Right lobe of liver (tissue), 6 donors: ENCODE measurements around the gene ZNF593OS. TPM values are rescaled to one million over a fixed set of nuclear protein-coding genes. Genes with fewer than 3 reads are reported as not detected.
A peak's percentile ranks its signal among the peaks of the same experiment; 100 is the strongest.

ENCODE experiments used
- ATAC-seq, 4 donors: fragments of 200-7000 bp; cut with Tn5 transposase; one replicate each; pipeline ENCODE4 v1.9.1; 2020; ENCODE audit warnings: mild to moderate bottlenecking in 4 of 4, moderate library complexity in 4 of 4
- DNase-seq, 3 donors: peaks; one replicate each; pipeline ENCODE4 v3.0.0-alpha.2; 2020
- H3K27ac ChIP-seq, 3 donors: fragments of 200-600 bp; one replicate each; pipeline ENCODE4 v1.8.0; 2022
- H3K27me3 ChIP-seq, 2 donors: fragments of 200-600 bp; one replicate each; pipeline ENCODE4 v1.8.0; 2022
- H3K36me3 ChIP-seq, 4 donors: fragments of 200-600 bp; sonication (generic) in 1 of 4; one replicate each; pipeline versions ENCODE4 v1.5.1 to v1.8.0; 2017 to 2022; ENCODE audit warnings: control low read depth in 1 of 4
- H3K4me1 ChIP-seq, 4 donors: fragments of 200-600 bp; sonication (generic) in 1 of 4; one replicate each; pipeline versions ENCODE4 v1.5.1 to v1.8.0; 2017 to 2022; ENCODE audit warnings: control low read depth in 1 of 4
- H3K4me3 ChIP-seq, 3 donors: fragments of 200-600 bp; one replicate each; pipeline ENCODE4 v1.8.0; 2022
- H3K9me3 ChIP-seq, 4 donors: fragments of 200-600 bp; sonication (generic) in 1 of 4; one replicate each; pipeline versions ENCODE4 v1.5.1 to v1.8.0; 2017 to 2022; ENCODE audit warnings: control low read depth in 1 of 4
- POLR2A ChIP-seq: fragments of 450-650 bp; IDR thresholded peaks from one replicate; pipeline ENCODE4 v1.6.1; 2017; ENCODE audit warnings: antibody characterized with exemption, mild to moderate bottlenecking
- WGBS: methylation state at CpG from one replicate; pipeline ENCODE4 v1.1.6; 2018; ENCODE audit warnings: low coverage, low lambda C conversion rate; ENCODE audit not compliant: insufficient coverage; ENCODE audit errors: missing lambda C conversion rate; 5-methylcytosine and 5-hydroxymethylcytosine counted together
- intact Hi-C, 2 donors: fragments of 100-400 bp; cut with DNase I; formaldehyde crosslinking; loops; one replicate each; pipeline versions ENCODE4 v1.11.2 to v1.14.1; 2022
- total RNA-seq, 6 experiments: library from RNA; depleted of rRNA in 2 of 6; stranded (reverse); fragments of >200 nt in 2 of 6; fragmentation: NEBNext Ultra II Directional in 3 of 6; extraction: Animal tissue kit (Norgen Biotek cat#: 25700) in 3 of 6; gene quantifications; one replicate each; pipeline versions ENCODE4 v1.1.0 to v1.2.4, GENCODE V29; 2016 to 2023
- TF ChIP-seq, protein P1 (sequence below), 4 donors: fragments of 200-600 bp in 3 of 4; fragments of 450-650 bp in 1 of 4; IDR thresholded peaks; one replicate each; pipeline versions ENCODE4 v1.5.1 to v1.8.0; 2016 to 2022; ENCODE audit warnings: antibody characterized with exemption in 4 of 4, mild to moderate bottlenecking in 2 of 4
- donor health status: DM: no; HTN: yes; CAD: no.
- donor health status: DM: no; HTN: no; CAD: no.
- donor health status: DM: no; HTN: no; CAD: no.
- donor health status: DM: no; HTN: yes; CAD: no.
- donor health status: DM: no; HTN: yes; CAD: no.

ZNF593OS gene
- total RNA-seq, 6 experiments from 2014 or later, result not detected

DNA sequence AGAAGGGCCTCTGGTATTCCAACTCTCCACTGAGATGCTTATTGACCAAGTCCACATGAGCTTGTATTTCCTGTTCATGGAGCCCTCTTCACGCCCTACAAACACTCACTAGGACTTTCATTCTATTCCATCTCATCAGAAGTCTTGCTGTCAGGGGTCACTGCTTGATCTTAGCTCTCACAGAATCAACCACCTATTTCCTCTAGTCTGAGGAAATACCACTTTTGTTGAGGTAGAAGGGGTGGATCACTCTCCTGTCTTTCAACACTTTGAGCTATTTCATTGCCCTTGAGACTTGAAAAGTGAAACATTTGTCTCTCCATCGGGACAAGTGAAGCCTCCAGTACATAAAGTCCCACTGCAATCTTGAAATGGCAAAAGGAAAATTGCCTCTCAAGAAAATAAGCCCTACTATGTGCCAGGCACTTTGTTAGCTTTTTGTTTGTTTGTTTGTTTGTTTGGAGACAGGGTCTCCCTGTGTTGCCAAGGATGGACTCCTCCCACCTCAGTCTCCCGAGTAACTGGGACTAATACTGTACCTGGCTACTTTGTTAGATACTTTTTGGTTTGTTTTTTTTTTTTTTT is 32.6 kb downstream of the ZNF593OS start:
- TF ChIP-seq POLR2A, result no peak
- TF ChIP-seq, protein P1, sequence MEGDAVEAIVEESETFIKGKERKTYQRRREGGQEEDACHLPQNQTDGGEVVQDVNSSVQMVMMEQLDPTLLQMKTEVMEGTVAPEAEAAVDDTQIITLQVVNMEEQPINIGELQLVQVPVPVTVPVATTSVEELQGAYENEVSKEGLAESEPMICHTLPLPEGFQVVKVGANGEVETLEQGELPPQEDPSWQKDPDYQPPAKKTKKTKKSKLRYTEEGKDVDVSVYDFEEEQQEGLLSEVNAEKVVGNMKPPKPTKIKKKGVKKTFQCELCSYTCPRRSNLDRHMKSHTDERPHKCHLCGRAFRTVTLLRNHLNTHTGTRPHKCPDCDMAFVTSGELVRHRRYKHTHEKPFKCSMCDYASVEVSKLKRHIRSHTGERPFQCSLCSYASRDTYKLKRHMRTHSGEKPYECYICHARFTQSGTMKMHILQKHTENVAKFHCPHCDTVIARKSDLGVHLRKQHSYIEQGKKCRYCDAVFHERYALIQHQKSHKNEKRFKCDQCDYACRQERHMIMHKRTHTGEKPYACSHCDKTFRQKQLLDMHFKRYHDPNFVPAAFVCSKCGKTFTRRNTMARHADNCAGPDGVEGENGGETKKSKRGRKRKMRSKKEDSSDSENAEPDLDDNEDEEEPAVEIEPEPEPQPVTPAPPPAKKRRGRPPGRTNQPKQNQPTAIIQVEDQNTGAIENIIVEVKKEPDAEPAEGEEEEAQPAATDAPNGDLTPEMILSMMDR (IDR thresholded peaks at IDR 0.05), result no peak
- Histone ChIP-seq H3K27me3 (no peaks in the 10 kb centered on the region), H3K9me3 (no peaks in the 10 kb centered on the region), H3K4me3 (no peak overlapping the region), H3K4me1 (peaks cover 0 to 8% (median 0%) of the 10 kb centered on the region in 4 donors), H3K27ac (no peak overlapping the region), H3K36me3 (no peaks in the 10 kb centered on the region)
- DNase-seq (no peak), ATAC-seq (no peak)
- intact Hi-C loops, result no loop called here
- 61% methylated on average over 3 of the region's 3 CpGs for WGBS

- Histone ChIP-seq H3K36me3 (no peaks in the 10 kb centered on the region), H3K4me1 (peaks cover 0 to 11% (median 0%) of the 10 kb centered on the region in 4 donors), H3K4me3 (no peak overlapping the region), H3K27me3 (no peaks in the 10 kb centered on the region), H3K9me3 (no peaks in the 10 kb centered on the region), H3K27ac (no peak overlapping the region)
- ATAC-seq (peak in 1 of 4 donors; percentile 72), DNase-seq (no peak)
- TF ChIP-seq, protein P1 (IDR thresholded peaks at IDR 0.05), result no peak
- no peak for TF ChIP-seq POLR2A
- 14% methylated on average over 1 of the region's 3 CpGs for WGBS
- intact Hi-C loops, result no loop called here
Measured at GRCh38 chr1:26134466-26134865, 37.2 kb downstream of the ZNF593OS start.

- no peak overlapping the region for H3K4me3 ChIP-seq
- TF ChIP-seq, protein P1 (IDR thresholded peaks at IDR 0.05), result no peak
- no peak for TF ChIP-seq POLR2A
- no peaks in the 10 kb centered on the region for H3K27me3 ChIP-seq
- ATAC-seq (no peak), DNase-seq (no peak)
- no peaks in the 10 kb centered on the region for H3K9me3 ChIP-seq
- 100% methylated on average over 1 of the region's 2 CpGs for WGBS
- intact Hi-C loops, result no loop called here
- peaks cover 0 to 11% (median 0%) of the 10 kb centered on the region in 4 donors for H3K4me1 ChIP-seq
- H3K27ac ChIP-seq, result no peak overlapping the region
- no peaks in the 10 kb centered on the region for H3K36me3 ChIP-seq
Measured at GRCh38 chr1:26132834-26133167, 38.8 kb downstream of the ZNF593OS start.

GRCh38 chr1:26132128-26132833 is 39.4 kb downstream of the ZNF593OS start:
- Histone ChIP-seq H3K27me3 (no peaks in the 10 kb centered on the region), H3K4me1 (peaks cover 0 to 11% (median 0%) of the 10 kb centered on the region in 4 donors), H3K27ac (no peak overlapping the region), H3K36me3 (no peaks in the 10 kb centered on the region), H3K9me3 (no peaks in the 10 kb centered on the region), H3K4me3 (no peak overlapping the region)
- DNase-seq (no peak), ATAC-seq (no peak)
- WGBS, result 89% methylated on average over 4 of the region's 5 CpGs
- intact Hi-C loops, result no loop called here
- TF ChIP-seq, protein P1 (IDR thresholded peaks at IDR 0.05), result no peak
- no peak for TF ChIP-seq POLR2A
